NCI-H2196 treated with DMSO at 0.1 percent for 48 hours (cell line): ENCODE results near the gene ZSWIM8.
"Not testable (repeated sequence)": the region's sequence is repeated elsewhere in the genome, so short reads cannot be mapped to it uniquely, and the experiment has no call there.

Experiments used
- DNase-seq: peaks from one replicate; lab custom pipeline; 2025; ENCODE audit not compliant: unreplicated experiment; lab: John Stamatoyannopoulos, UW

The ZSWIM8 gene

GRCh38 chr10:73795491-73795890 is 10.1 kb downstream of the ZSWIM8 start:
- DNase-seq, result not testable (repeated sequence)

DNA sequence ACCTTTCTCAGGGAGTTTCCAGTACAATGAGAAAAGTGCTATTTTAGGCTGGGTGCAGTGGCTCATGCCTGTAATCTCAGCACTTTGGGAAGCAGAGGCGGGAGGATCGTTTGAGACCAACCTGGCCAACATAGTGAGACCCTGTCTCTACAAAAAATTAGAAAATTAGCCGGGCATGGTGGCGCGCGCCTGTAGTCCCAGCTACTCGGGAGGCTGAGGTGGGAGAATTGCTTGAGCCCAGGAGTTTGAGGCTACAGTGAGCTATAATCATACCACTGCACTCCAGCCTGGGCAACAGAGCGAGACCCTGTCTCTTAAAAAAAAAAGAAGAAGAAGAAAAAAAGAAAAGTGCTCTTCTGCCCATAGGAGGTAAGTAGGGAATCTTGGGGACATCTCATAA is 10.6 kb downstream of the ZSWIM8 start:
- DNase-seq, result not testable (repeated sequence)

- DNase-seq, result no peak
Measured at GRCh38 chr10:73796766-73797165, 11.4 kb downstream of the ZSWIM8 start.

GRCh38 chr10:73797324-73798025 is 12.1 kb downstream of the ZSWIM8 start:
- no peak for DNase-seq

- DNase-seq, result no peak
Measured at GRCh38 chr10:73798087-73798486, 12.7 kb downstream of the ZSWIM8 start.

GRCh38 chr10:73798927-73799560 is 13.6 kb downstream of the ZSWIM8 start:
- DNase-seq, result no peak

- no peak for DNase-seq
Measured at GRCh38 chr10:73799899-73800559, 14.6 kb downstream of the ZSWIM8 start.

- no peak for DNase-seq
Measured at GRCh38 chr10:73800560-73801252, 15.3 kb downstream of the ZSWIM8 start.

DNA sequence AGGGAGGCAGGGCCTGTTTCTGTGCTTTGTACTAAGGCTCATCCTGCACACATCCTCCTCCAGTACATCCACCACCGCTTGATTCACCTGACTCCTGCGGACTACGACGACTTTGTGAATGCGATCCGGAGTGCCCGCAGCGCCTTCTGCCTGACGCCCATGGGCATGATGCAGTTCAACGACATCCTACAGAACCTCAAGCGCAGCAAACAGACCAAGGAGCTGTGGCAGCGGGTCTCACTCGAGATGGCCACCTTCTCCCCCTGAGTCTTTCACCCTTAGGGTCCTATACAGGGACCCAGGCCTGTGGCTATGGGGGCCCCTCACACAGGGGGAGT is 15.8 kb downstream of the ZSWIM8 start:
- DNase-seq, result no peak

GRCh38 chr10:73802276-73802991 is 17.0 kb downstream of the ZSWIM8 start:
- no peak for DNase-seq

DNA sequence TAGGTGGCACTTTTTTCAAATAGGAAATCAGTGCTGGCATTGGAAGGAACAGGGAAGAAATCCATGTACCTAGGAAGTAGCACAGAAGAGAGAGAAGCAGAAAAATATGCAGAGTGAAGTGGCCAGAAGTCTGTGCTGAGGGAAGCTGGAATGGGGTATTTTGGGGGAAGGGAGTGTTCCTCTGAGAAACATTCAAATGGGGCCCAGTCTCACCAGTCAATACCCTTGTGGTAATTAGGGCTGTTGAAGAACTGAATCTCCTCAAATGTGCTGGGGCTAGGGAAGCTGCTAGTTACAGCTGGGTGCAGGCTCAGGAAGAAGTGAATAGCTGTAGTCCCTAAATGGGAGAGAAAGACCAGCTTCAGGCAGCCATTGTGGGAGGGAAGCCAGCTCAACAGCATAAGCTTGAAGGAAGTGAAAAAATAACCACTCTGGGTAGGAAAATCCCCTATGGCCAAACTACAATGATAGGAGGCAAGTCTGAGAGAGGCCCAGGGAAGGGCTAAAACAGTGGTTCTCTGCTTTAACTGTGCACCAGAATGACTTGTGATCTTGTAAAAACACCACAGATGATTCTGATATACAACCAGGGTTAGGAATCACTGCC is 18.4 kb downstream of the ZSWIM8 start:
- DNase-seq, result no peak

GRCh38 chr10:73806176-73806950 is 21.0 kb downstream of the ZSWIM8 start:
- no peak for DNase-seq

DNA sequence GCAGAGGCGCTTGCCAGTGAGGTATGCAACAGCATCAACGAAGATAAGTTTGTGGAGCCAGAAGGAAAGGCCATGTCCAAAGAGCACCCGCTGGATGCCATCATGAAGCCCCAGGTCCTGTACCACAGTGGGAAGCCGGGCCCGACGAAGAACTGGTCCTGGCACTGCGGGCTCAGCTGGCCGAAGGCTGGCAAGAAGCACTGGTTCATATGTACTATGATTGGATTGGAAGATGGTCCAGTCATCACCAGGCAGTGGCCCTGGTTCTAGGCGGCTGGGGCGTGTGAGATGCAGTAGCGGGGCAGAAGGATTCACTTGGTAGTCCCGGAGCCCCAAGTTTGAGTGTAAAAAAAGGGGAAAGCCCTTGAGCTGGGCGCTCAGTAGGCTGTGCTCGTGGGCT is 22.1 kb downstream of the ZSWIM8 start:
- no peak for DNase-seq

DNA sequence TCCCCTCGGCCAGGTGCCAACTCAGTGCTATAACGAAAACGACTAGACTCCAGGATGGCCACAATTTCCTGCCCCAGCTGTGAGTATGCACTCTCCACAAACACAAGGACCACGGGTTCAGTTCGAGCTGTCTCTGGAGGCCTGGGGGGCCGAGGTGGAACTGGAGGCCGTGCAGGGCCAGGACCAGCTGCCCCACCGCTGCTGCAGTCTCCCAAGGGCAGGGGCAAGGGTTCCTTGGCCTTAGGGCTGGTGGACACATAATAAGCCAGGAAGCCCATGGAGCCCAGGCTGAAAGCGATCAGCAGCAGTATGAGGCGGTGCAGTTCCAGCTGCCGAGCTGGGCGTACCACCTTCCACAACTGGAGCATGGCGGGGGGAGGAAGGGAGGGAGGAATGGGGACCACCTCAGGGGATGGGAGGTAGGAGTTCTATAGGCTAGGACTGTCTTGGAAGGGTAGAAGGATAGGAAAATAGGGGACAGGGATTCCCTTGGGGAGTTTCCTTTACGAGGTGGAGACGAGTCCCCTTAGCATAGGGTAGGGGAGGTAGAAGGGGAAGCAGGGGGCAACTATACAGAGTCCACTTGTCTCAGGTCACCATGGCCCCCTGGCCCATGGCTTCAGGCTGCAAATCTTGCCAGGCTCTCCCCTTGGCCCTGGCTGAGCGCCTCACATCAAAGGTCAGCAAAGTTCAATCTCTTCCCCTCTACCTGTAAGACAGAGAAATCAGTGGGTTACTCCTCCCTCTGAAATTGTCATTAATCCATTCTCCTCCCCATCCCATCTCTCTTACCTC is 22.8 kb downstream of the ZSWIM8 start:
- DNase-seq, result no peak

- no peak for DNase-seq
Measured at GRCh38 chr10:73809061-73809818, 23.8 kb downstream of the ZSWIM8 start.

DNA sequence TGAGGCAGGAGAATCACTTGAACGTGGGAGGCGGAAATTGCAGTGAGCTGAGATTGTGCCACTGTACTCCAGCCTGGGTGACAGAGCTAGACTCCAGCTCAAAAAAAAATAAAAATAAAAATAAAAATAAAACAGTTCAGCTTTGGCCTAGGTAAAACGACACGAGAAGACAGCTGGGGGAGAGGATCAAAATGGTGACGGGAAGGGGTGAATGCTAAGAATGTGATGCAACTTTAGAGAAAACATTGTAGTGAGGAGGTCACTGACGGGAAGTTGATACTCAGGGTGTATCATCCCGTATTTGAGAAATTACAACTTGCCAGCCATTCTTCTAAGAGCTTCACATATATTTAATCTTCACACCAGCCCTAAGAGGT is 24.9 kb downstream of the ZSWIM8 start:
- DNase-seq, result no peak

- DNase-seq, result no peak
Measured at GRCh38 chr10:73810735-73811465, 25.5 kb downstream of the ZSWIM8 start.

- no peak for DNase-seq
Measured at GRCh38 chr10:73812657-73813056, 27.3 kb downstream of the ZSWIM8 start.
